BJ (cell line): ENCODE measurements around the gene RBFOX1. TPM values are rescaled to one million over a fixed set of nuclear protein-coding genes. Genes with fewer than 3 reads are reported as not detected.

Source experiments
- CTCF ChIA-PET: fragments of 350-600 bp; formaldehyde crosslinking; extraction: SDS; loops from one replicate; lab custom pipeline; 2021; ENCODE audit warnings: antibody characterized with exemption, inconsistent platforms; lab: Yijun Ruan, JAX
- POLR2A ChIA-PET: fragments of 300-600 bp; sonication (Branson Sonifier 250); formaldehyde crosslinking; extraction: SDS; loops from one replicate; lab custom pipeline; 2021; ENCODE audit warnings: antibody characterized with exemption; lab: Charles Lee
- DNase-seq: peaks from one replicate; pipeline ENCODE4 v3.0.0-alpha.2; 2011; ENCODE audit warnings: low read depth
- H3K27me3 ChIP-seq: 2 replicates; pipeline ENCODE4 v1.6.0; 2011; ENCODE audit warnings: low read length; ENCODE audit not compliant: control insufficient read depth, insufficient read depth
- H3K36me3 ChIP-seq: 2 replicates; pipeline ENCODE4 v1.5.1; 2011; ENCODE audit warnings: low read length; ENCODE audit not compliant: control insufficient read depth, insufficient read depth
- H3K4me3 ChIP-seq: 2 replicates; pipeline ENCODE4 v1.5.1; 2011; ENCODE audit warnings: low read depth, mild to moderate bottlenecking, control low read depth, low read length
- CTCF ChIP-seq: IDR thresholded peaks from 2 replicates; pipeline ENCODE4 v1.5.1; 2011; ENCODE audit warnings: low read depth, mild to moderate bottlenecking, control low read depth, inconsistent platforms, low read length, moderate library complexity; ENCODE audit not compliant: insufficient read depth
- polyA plus RNA-seq: library from polyadenylated mRNA; depleted of rRNA; stranded (reverse); fragments of >200 nt; gene quantifications from 2 replicates; pipeline ENCODE4 v1.2.3, GENCODE V29; 2011

Gene RBFOX1
- polyA plus RNA-seq, 1 experiment: not detected

GRCh38 chr16:7313170-7313569 lies 19.5 kb upstream of the RBFOX1 start:
- CTCF ChIA-PET: no interaction called here
- no peak for TF ChIP-seq CTCF

DNA sequence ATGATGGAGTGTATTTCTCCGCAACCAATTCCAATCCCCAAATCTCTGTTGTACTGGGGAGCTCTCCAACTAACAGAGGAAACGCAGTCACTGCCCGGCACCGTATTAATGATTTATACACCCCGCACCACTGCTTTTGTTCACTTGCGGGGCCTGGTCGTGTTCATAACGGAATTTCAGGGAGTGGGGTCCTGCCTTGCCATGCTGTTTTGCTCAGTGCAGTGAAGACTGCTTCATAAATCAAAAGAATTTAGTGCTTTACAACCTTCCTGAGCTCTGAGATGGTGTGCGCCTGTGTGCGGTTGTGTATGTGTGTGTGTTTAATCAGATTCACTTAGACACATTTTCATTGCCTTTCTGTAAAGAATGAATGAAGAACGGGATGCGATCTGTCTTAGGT lies 18.5 kb upstream of the RBFOX1 start:
- no peak for DNase-seq
- no peak overlapping the region for H3K4me3 ChIP-seq
- TF ChIP-seq CTCF: no peak
- ChIA-PET CTCF (no interaction called here), POLR2A (no interaction called here)
- H3K27me3 ChIP-seq: no peaks in the 10 kb centered on the region
- H3K36me3 ChIP-seq: no peaks in the 10 kb centered on the region

More at GRCh38 chr16:7313170-7313569, 19.5 kb upstream of the RBFOX1 start:
- POLR2A ChIA-PET: no interaction called here
- Histone ChIP-seq H3K36me3 (no peaks in the 10 kb centered on the region), H3K4me3 (no peak overlapping the region), H3K27me3 (no peaks in the 10 kb centered on the region)
- no peak for DNase-seq

- POLR2A ChIA-PET: no interaction called here
- Histone ChIP-seq H3K27me3 (no peaks in the 10 kb centered on the region), H3K36me3 (no peaks in the 10 kb centered on the region), H3K4me3 (no peak overlapping the region)
- CTCF ChIA-PET: no interaction called here
- no peak for TF ChIP-seq CTCF
- DNase-seq: no peak
Observed at GRCh38 chr16:7315813-7316212, 16.8 kb upstream of the RBFOX1 start.

- no peak for TF ChIP-seq CTCF
- H3K4me3 ChIP-seq: no peak overlapping the region
- H3K27me3 ChIP-seq: no peaks in the 10 kb centered on the region
- H3K36me3 ChIP-seq: no peaks in the 10 kb centered on the region
- DNase-seq: no peak
- POLR2A ChIA-PET: no interaction called here
- CTCF ChIA-PET: no interaction called here
Observed at GRCh38 chr16:7316281-7316888, 16.3 kb upstream of the RBFOX1 start.

GRCh38 chr16:7317982-7318381 lies 14.7 kb upstream of the RBFOX1 start:
- no peaks in the 10 kb centered on the region for H3K27me3 ChIP-seq
- no peak for DNase-seq
- TF ChIP-seq CTCF: no peak
- CTCF ChIA-PET: no interaction called here
- no peaks in the 10 kb centered on the region for H3K36me3 ChIP-seq
- POLR2A ChIA-PET: no interaction called here
- no peak overlapping the region for H3K4me3 ChIP-seq
